Measurements from ENCODE around the gene MTR. TPM values are rescaled to one million over a fixed set of nuclear protein-coding genes. Genes with fewer than 3 reads are reported as not detected.

Gene MTR
- total RNA-seq, 2 donors from 2014 or later, result 18.8 to 48.7 TPM

- 29% methylated on average over 7 of the region's 7 CpGs for WGBS
- H3K4me1 ChIP-seq (replicated peaks), result no peaks in the 10 kb centered on the region
- no peak overlapping the region for H3K4me3 ChIP-seq
- no peaks in the 10 kb centered on the region for H3K36me3 ChIP-seq
- TF ChIP-seq POLR2AphosphoS5 (IDR thresholded peaks at IDR 0.05), result no peak
- TF ChIP-seq POLR2A (IDR thresholded peaks at IDR 0.05), result no peak
- TF ChIP-seq CTCF (IDR thresholded peaks at IDR 0.05), result no peak
- H3K27me3 ChIP-seq (replicated peaks; ENCODE audit: insufficient read depth), result no peaks in the 10 kb centered on the region
- no peaks in the 10 kb centered on the region for H3K9me3 ChIP-seq
- DNase-seq (ENCODE audit: low spot score), result no peak
- H3K27ac ChIP-seq, result no peak overlapping the region
- intact Hi-C loops (cut with DNase I), result no loop called here
Observed at GRCh38 chr1:236951672-236952071, 156.6 kb downstream of the MTR start.

DNA sequence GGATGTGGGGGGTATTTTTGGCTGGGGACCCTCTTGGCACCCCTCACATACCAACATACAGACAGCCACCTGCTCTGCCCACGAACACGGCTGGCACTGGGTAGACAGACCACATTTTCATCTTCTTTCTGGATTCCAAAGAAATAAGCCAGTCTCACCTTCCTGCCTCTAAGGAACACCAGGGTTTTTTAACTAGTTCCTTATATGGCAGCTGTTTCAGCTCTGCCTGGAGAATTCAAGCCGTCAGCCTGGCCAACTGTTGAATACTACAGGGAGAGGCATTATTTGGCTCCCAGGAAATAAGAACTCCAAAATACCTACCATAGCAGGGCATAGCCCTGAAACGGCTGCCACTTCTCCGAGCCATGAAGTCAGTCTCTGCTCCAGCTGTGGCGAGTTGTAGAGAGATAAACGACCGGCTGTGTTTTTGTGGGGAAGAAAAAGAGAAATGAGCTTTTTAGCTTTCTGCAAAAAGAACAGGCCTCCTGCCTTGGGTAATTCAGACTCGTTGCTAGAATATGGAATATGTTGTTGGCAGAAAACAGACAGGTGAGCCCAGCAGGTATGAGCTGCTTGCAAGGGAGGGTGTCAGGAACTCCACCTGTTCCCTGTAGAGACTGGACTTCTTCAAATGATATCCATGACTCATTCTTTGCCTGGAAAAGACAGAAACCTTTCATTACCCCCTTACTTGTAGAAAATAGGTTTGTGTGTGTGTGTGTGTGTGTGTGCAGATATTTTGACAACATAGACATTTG lies 157.3 kb downstream of the MTR start:
- DNase-seq (ENCODE audit: low spot score), result no peak
- intact Hi-C loops (cut with DNase I), result no loop called here

DNA sequence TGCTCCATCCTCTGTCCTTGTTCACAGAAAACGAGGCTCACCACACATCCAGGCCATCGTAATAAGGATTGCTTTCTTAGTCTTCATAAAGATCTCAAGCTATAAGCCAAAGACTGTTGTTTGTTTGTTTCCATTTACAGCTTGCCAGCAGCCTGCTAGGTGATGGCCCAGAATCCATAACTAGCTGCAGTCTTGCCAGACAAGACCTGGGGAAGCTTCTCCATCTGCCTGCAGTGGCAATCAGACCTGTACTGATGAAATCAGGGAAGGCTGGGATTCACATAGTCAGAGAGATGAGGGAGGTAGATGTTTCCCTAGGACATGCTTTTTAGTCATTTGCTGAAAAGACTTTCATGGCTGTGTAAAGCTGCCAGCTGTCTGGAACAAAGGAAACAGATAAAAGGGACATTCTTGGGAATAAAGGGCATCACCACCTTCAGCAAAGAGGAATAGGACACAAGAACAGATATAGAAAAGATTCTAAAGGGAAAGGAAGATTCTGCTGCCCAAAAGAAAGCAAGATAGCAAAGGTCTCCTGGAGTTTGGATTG lies 158.1 kb downstream of the MTR start:
- no peaks in the 10 kb centered on the region for H3K36me3 ChIP-seq
- 53% methylated on average over 2 of the region's 2 CpGs for WGBS
- H3K4me1 ChIP-seq (replicated peaks), result no peaks in the 10 kb centered on the region
- no peak overlapping the region for H3K27ac ChIP-seq
- intact Hi-C loops (cut with DNase I), result no loop called here
- no peak for DNase-seq (ENCODE audit: low spot score)
- no peaks in the 10 kb centered on the region for H3K27me3 ChIP-seq (replicated peaks; ENCODE audit: insufficient read depth)
- no peaks in the 10 kb centered on the region for H3K9me3 ChIP-seq
- TF ChIP-seq POLR2A (IDR thresholded peaks at IDR 0.05) (no peak), POLR2AphosphoS5 (IDR thresholded peaks at IDR 0.05) (no peak), CTCF (IDR thresholded peaks at IDR 0.05) (no peak)
- no peak overlapping the region for H3K4me3 ChIP-seq

More for the DNA sequence above, 157.3 kb downstream of the MTR start:
- no peaks in the 10 kb centered on the region for H3K27me3 ChIP-seq (replicated peaks; ENCODE audit: insufficient read depth)
- no peak overlapping the region for H3K27ac ChIP-seq
- no peaks in the 10 kb centered on the region for H3K36me3 ChIP-seq
- no peaks in the 10 kb centered on the region for H3K4me1 ChIP-seq (replicated peaks)
- no peaks in the 10 kb centered on the region for H3K9me3 ChIP-seq
- H3K4me3 ChIP-seq, result no peak overlapping the region
- no peak for TF ChIP-seq POLR2A (IDR thresholded peaks at IDR 0.05)
- no peak for TF ChIP-seq POLR2AphosphoS5 (IDR thresholded peaks at IDR 0.05)
- TF ChIP-seq CTCF (IDR thresholded peaks at IDR 0.05), result no peak
- WGBS, result 16% methylated on average over 9 of the region's 9 CpGs

Other genes with a start within 250 kb of the MTR start
- gene HEATR1, start 190.8 kb upstream of the MTR start, total RNA-seq, result 10 to 100 TPM; 14.1 to 40.7 TPM
- gene ACTN2, start 108.8 kb upstream of the MTR start, total RNA-seq, result 10 to 100 TPM in 1 of 2 donors, 1 to 10 TPM in 1; 7.6 to 36.4 TPM
- not detected for gene MT1HL1, start 209.1 kb downstream of the MTR start, total RNA-seq
- 1 to 10 TPM; 2.9 to 6.7 TPM for gene RYR2, start 246.9 kb downstream of the MTR start, total RNA-seq

All from prostate gland (tissue), 2 donors.